Prostate gland (tissue), 2 donors: ENCODE measurements around the gene TYK2. TPM values are rescaled to one million over a fixed set of nuclear protein-coding genes. Genes with fewer than 3 reads are reported as not detected.
A peak's percentile ranks its signal among the peaks of the same experiment; 100 is the strongest.

Experiments used
- DNase-seq: peaks from one replicate; pipeline ENCODE4 v3.0.0-alpha.2; 2019; ENCODE audit warnings: low spot score
- H3K27ac ChIP-seq, 2 donors: fragments of 200-600 bp; sonication (generic); 2 replicates each; pipeline ENCODE4 v1.5.1; 2017 to 2019
- H3K27me3 ChIP-seq: fragments of 200-600 bp; sonication (generic); replicated peaks from 2 replicates; pipeline ENCODE4 v1.5.1; 2019; ENCODE audit not compliant: insufficient read depth
- H3K36me3 ChIP-seq, 2 donors: fragments of 200-600 bp; sonication (generic); 1 replicate in 1 of 2; 2 replicates in 1 of 2; pipeline versions ENCODE4 v1.5.1 to v1.8.1; 2017 to 2019
- H3K4me1 ChIP-seq: fragments of 200-600 bp; sonication (generic); replicated peaks from 2 replicates; pipeline ENCODE4 v1.5.1; 2019
- H3K4me3 ChIP-seq, 2 donors: fragments of 200-600 bp; sonication (generic); 2 replicates each; pipeline ENCODE4 v1.5.1; 2017 to 2019
- H3K9me3 ChIP-seq: fragments of 200-600 bp; sonication (generic); 2 replicates; pipeline ENCODE4 v1.5.1; 2017
- CTCF ChIP-seq, 4 experiments: fragments of 200-600 bp in 2 of 4; fragments of 450-650 bp in 2 of 4; sonication (generic) in 2 of 4; IDR thresholded peaks; 1 replicate in 3 of 4; 2 replicates in 1 of 4; pipeline ENCODE4 v1.5.1; 2016 to 2019; ENCODE audit warnings: antibody characterized with exemption in 4 of 4, mild to moderate bottlenecking in 2 of 4, moderate library complexity in 2 of 4
- POLR2A ChIP-seq: fragments of 450-650 bp; IDR thresholded peaks from one replicate; pipeline ENCODE4 v1.6.1; 2016; ENCODE audit warnings: antibody characterized with exemption, mild to moderate bottlenecking
- POLR2AphosphoS5 ChIP-seq: sonication (generic); formaldehyde crosslinking; IDR thresholded peaks from one replicate; pipeline ENCODE4 v1.6.1; 2017; ENCODE audit warnings: antibody characterized with exemption
- WGBS: methylation state at CpG from one replicate; pipeline ENCODE4 v1.1.5; 2018; 5-methylcytosine and 5-hydroxymethylcytosine counted together
- intact Hi-C: fragments of 100-400 bp; cut with DNase I; formaldehyde crosslinking; loops from one replicate; pipeline ENCODE4 v1.14.2; 2022
- total RNA-seq, 2 donors: library from RNA; depleted of rRNA; stranded (reverse); fragments of >200 nt; gene quantifications; one replicate each; pipeline ENCODE4 v1.1.0, GENCODE V29; 2016

Gene TYK2
- total RNA-seq, 2 donors from 2014 or later: 90.8 to 161 TPM

GRCh38 chr19:10332158-10332964 is 48.0 kb downstream of the TYK2 start:
- H3K4me3 ChIP-seq: peak overlapping the region; percentile 73 to 81
- H3K27me3 ChIP-seq: no peaks in the 10 kb centered on the region
- no peak for DNase-seq
- peaks cover 0 to 20% of the 10 kb centered on the region in 2 donors for H3K36me3 ChIP-seq
- H3K4me1 ChIP-seq: peaks cover 13% of the 10 kb centered on the region
- no peak for TF ChIP-seq CTCF (IDR thresholded peaks at IDR 0.05)
- TF ChIP-seq POLR2A: no peak
- TF ChIP-seq POLR2AphosphoS5: no peak
- intact Hi-C loops: loop anchor here (2.0 kb wide), 1 partner anchor 48 kb away; the partner anchor contains the start of gene TYK2
- H3K27ac ChIP-seq: peak overlapping the region in 1 of 2 donors; percentile 92
- no peaks in the 10 kb centered on the region for H3K9me3 ChIP-seq
- 31% methylated on average over 18 of the region's 18 CpGs for WGBS

GRCh38 chr19:10329555-10329954 is 50.8 kb downstream of the TYK2 start:
- 91% methylated on average over 13 of the region's 13 CpGs for WGBS
- H3K36me3 ChIP-seq: peaks cover 5 to 40% of the 10 kb centered on the region in 2 donors
- no peak for TF ChIP-seq CTCF (IDR thresholded peaks at IDR 0.05)
- no peak for TF ChIP-seq POLR2AphosphoS5
- TF ChIP-seq POLR2A: no peak
- H3K4me1 ChIP-seq: peaks cover 11% of the 10 kb centered on the region
- H3K27me3 ChIP-seq: no peaks in the 10 kb centered on the region
- intact Hi-C loops: no loop called here
- H3K4me3 ChIP-seq: no peak overlapping the region
- H3K9me3 ChIP-seq: no peaks in the 10 kb centered on the region
- no peak overlapping the region for H3K27ac ChIP-seq
- DNase-seq: no peak

- H3K4me3 ChIP-seq: no peak overlapping the region
- H3K36me3 ChIP-seq: peaks cover 5 to 40% of the 10 kb centered on the region in 2 donors
- 96% methylated on average over 41 of the region's 41 CpGs for WGBS
- no peak overlapping the region for H3K27ac ChIP-seq
- no peaks in the 10 kb centered on the region for H3K27me3 ChIP-seq
- intact Hi-C loops: no loop called here
- TF ChIP-seq POLR2AphosphoS5 (no peak), POLR2A (no peak), CTCF (IDR thresholded peaks at IDR 0.05) (no peak)
- H3K4me1 ChIP-seq: peaks cover 9% of the 10 kb centered on the region
- DNase-seq: no peak
- no peaks in the 10 kb centered on the region for H3K9me3 ChIP-seq
Measured at GRCh38 chr19:10328558-10329429, 51.6 kb downstream of the TYK2 start.

DNA sequence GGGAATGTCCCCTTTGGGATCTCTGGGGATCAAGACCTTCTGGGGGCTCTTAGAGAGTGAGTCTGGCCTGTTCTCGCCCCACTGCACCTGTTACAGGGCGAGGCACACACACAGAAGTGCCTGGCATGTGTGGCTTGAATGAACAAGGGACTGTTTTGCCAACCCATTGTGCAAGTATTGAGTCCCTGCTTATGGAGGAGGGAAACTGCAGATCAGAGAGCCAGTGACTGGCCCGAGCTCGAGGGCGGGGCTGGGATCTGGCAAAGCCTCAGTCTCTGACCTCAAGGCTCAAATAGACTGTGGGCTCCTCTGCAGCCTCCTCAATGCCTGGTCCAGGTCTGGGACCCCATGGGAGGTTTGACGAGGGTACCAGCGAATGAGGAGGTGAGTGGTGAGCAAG is 52.6 kb downstream of the TYK2 start:
- Histone ChIP-seq H3K27ac (no peak overlapping the region), H3K27me3 (no peaks in the 10 kb centered on the region), H3K4me1 (peaks cover 8% of the 10 kb centered on the region), H3K4me3 (no peak overlapping the region), H3K9me3 (no peaks in the 10 kb centered on the region), H3K36me3 (peaks cover 5 to 49% of the 10 kb centered on the region in 2 donors)
- no peak for TF ChIP-seq CTCF (IDR thresholded peaks at IDR 0.05)
- TF ChIP-seq POLR2AphosphoS5: no peak
- no peak for TF ChIP-seq POLR2A
- DNase-seq: no peak
- intact Hi-C loops: no loop called here
- WGBS: 93% methylated on average over 7 of the region's 7 CpGs
